K562 (cell line): ENCODE measurements around the gene RSU1. TPM values are rescaled to one million over a fixed set of nuclear protein-coding genes. Genes with fewer than 3 reads are reported as not detected.

Experiments used
- ATAC-seq: fragments of 200-7000 bp; cut with Tn5 transposase; 3 replicates; pipeline ENCODE4 v1.9.1; 2020; ENCODE audit warnings: moderate library complexity
- BruUV-seq: library from RNA; stranded (reverse); fragments of 400-500 nt; replicated peaks from 2 replicates; lab custom pipeline; 2021; lab: Mats Ljungman, UMichigan
- CTCF ChIA-PET: fragments of 300-600 bp; formaldehyde crosslinking; extraction: SDS; loops from one replicate; lab custom pipeline; 2021; ENCODE audit warnings: low intra/inter-chr PET ratio; lab: Yijun Ruan, JAX
- POLR2A ChIA-PET: fragments of 300-600, 350-650 bp; sonication (Branson Sonifier 250); formaldehyde crosslinking; extraction: SDS; loops from one replicate; lab custom pipeline; 2021; ENCODE audit warnings: antibody characterized with exemption, inconsistent platforms; lab: Yijun Ruan, JAX
- DNase-seq, 4 experiments: peaks; one replicate each; pipeline versions ENCODE4 v3.0.0 to v3.0.0-alpha.2; 2011 to 2018; ENCODE audit warnings: low spot score in 3 of 4, mixed read lengths in 3 of 4; ENCODE audit errors: extremely low read depth in 1 of 4
- FAIRE-seq: peaks from 2 replicates; lab custom pipeline; 2011; peaks lifted over from hg19 to GRCh38; lab: Jason Lieb, UNC
- H2AFZ ChIP-seq: 2 replicates; pipeline ENCODE4 v1.6.0; 2011; ENCODE audit warnings: low read depth, low read length, control low read depth, inconsistent platforms
- H3K27ac ChIP-seq: fragments of 200-600 bp; 3 replicates; pipeline ENCODE4 v1.8.0; 2011; ENCODE audit warnings: low read depth, mild to moderate bottlenecking, control low read depth, inconsistent platforms, low read length, moderate library complexity, mixed read lengths; ENCODE audit errors: extremely low read depth
- H3K27me3 ChIP-seq, 2 experiments: fragments of 300-600 bp in 1 of 2; 2 replicates in 1 of 2; 3 replicates in 1 of 2; pipeline versions ENCODE4 v1.6.0 to v1.8.0; 2011; ENCODE audit warnings: inconsistent platforms in 2 of 2, low read length in 2 of 2, mild to moderate bottlenecking in 1 of 2, mixed read lengths in 1 of 2, moderate library complexity in 1 of 2; ENCODE audit not compliant: control insufficient read depth in 2 of 2, insufficient read depth in 2 of 2
- H3K36me3 ChIP-seq: fragments of 300-600 bp; 3 replicates; pipeline ENCODE4 v1.8.0; 2011; ENCODE audit warnings: mild to moderate bottlenecking, low read length, inconsistent platforms; ENCODE audit not compliant: control insufficient read depth, insufficient read depth
- H3K4me1 ChIP-seq, 2 experiments: fragments of 200-600 bp in 1 of 2; replicated peaks in 1 of 2; 2 replicates in 1 of 2; 3 replicates in 1 of 2; pipeline versions ENCODE4 v1.5.1 to v1.8.0; 2011; ENCODE audit warnings: inconsistent platforms in 2 of 2, low read length in 2 of 2, mild to moderate bottlenecking in 1 of 2, mixed read lengths in 1 of 2, moderate library complexity in 1 of 2; ENCODE audit not compliant: control insufficient read depth in 2 of 2, insufficient read depth in 2 of 2
- H3K4me2 ChIP-seq: 2 replicates; pipeline ENCODE4 v1.6.1; 2011; ENCODE audit warnings: low read length, control low read depth, inconsistent platforms, mixed read lengths; ENCODE audit not compliant: insufficient read depth
- H3K4me3 ChIP-seq: fragments of 200-600 bp; sonication (generic), shearing (Covaris generic); 2 replicates; pipeline ENCODE4 v1.5.1; 2016; ENCODE audit warnings: control low read depth, inconsistent platforms
- H3K79me2 ChIP-seq: fragments of 200-600 bp; 3 replicates; pipeline ENCODE4 v1.8.0; 2011; ENCODE audit warnings: low read length, inconsistent platforms; ENCODE audit not compliant: control insufficient read depth, insufficient read depth
- H3K9ac ChIP-seq, 2 experiments: 2 replicates each; pipeline versions ENCODE4 v1.6.0 to v1.6.1; 2011; ENCODE audit warnings: low read depth in 2 of 2, low read length in 2 of 2, control low read depth in 1 of 2, inconsistent platforms in 1 of 2, mild to moderate bottlenecking in 1 of 2, mixed read lengths in 1 of 2; ENCODE audit not compliant: insufficient read depth in 1 of 2
- H3K9me1 ChIP-seq: one replicate; pipeline ENCODE4 v1.6.0; 2011; ENCODE audit warnings: inconsistent platforms, mild to moderate bottlenecking, low read length, moderate library complexity; ENCODE audit not compliant: control insufficient read depth, insufficient read depth
- H3K9me3 ChIP-seq: replicated peaks from 2 replicates; pipeline ENCODE4 v1.5.1; 2011; ENCODE audit warnings: low read depth, low read length, inconsistent platforms; ENCODE audit not compliant: control insufficient read depth, insufficient read depth
- H4K20me1 ChIP-seq: replicated peaks from 2 replicates; pipeline ENCODE4 v1.6.1; 2011; ENCODE audit warnings: low read length, inconsistent platforms, mixed read lengths; ENCODE audit not compliant: control insufficient read depth, insufficient read depth
- ARID1B ChIP-seq: fragments of 450-650 bp; IDR thresholded peaks from 2 replicates; pipeline ENCODE4 v1.6.1; 2016; ENCODE audit warnings: antibody characterized with exemption, mild to moderate bottlenecking, inconsistent platforms
- EGR1 ChIP-seq: fragments of 450-650 bp; conservative IDR thresholded peaks from 2 replicates; pipeline ENCODE4 v1.6.1; 2017; ENCODE audit warnings: mild to moderate bottlenecking
- ETV5 ChIP-seq: sonication (generic); formaldehyde crosslinking; IDR thresholded peaks from 2 replicates; pipeline ENCODE4 v1.4.0; 2020; ENCODE audit warnings: low read depth, mild to moderate bottlenecking, missing genetic modification reagents
- HDAC6 ChIP-seq: IDR thresholded peaks from 2 replicates; pipeline ENCODE4 v1.6.1; 2012; ENCODE audit warnings: low read depth, mild to moderate bottlenecking, control low read depth, inconsistent platforms, low read length, moderate library complexity
- PHB ChIP-seq: fragments of 250-450 bp; sonication (Bioruptor Pico); IDR thresholded peaks from 2 replicates; pipeline ENCODE4 v1.5.0; 2021
- RCOR1 ChIP-seq, 2 experiments: IDR thresholded peaks; 2 replicates each; pipeline ENCODE4 v1.6.1; 2012; ENCODE audit warnings: low read depth in 2 of 2, low read length in 2 of 2, borderline replicate concordance in 1 of 2, improper control_type of control experiment in 1 of 2
- ZFP1 ChIP-seq: fragments of 450-650 bp; formaldehyde crosslinking; IDR thresholded peaks from 2 replicates; pipeline ENCODE4 v1.4.0; 2020; ENCODE audit warnings: mild to moderate bottlenecking, mixed read lengths
- WGBS: fragments of 100-300 bp; shearing (Covaris generic); methylation state at CpG from one replicate; pipeline ENCODE4 v1.1.6; 2016; ENCODE audit warnings: low coverage, mixed read lengths; ENCODE audit not compliant: insufficient coverage; ENCODE audit errors: missing lambda C conversion rate; 5-methylcytosine and 5-hydroxymethylcytosine counted together
- in situ Hi-C: fragments of 300-500 bp; cut with MboI; formaldehyde crosslinking; loops from 4 replicates; pipeline ENCODE4 v1.15.0; 2018; ENCODE audit warnings: inconsistent platforms, mixed read lengths
- intact Hi-C: fragments of 100-400 bp; cut with micrococcal nuclease; formaldehyde crosslinking; loops from 2 replicates; pipeline ENCODE4 v1.14.2; 2022
- polyA plus RNA-seq, 8 experiments: library from polyadenylated mRNA; depleted of rRNA in 4 of 8; stranded (reverse) in 5 of 8; unstranded in 3 of 8; fragments of >200 nt; fragmentation: Nextera tagmentation in 2 of 8; fragmentation: Illumina TruSeq in 1 of 8; extraction: Ambion mirVana in 2 of 8; extraction: Trizol in 1 of 8; gene quantifications; 2 replicates each; pipeline versions ENCODE4 v1.2.1 to v1.2.3, GENCODE V29; 2011 to 2014; ENCODE audit warnings: inconsistent platforms in 1 of 8, missing spikeins in 1 of 8
- total RNA-seq, 7 experiments: library from RNA; depleted of rRNA in 6 of 7; stranded (reverse); fragments of >200 nt in 6 of 7; fragmentation: Illumina TruSeq in 2 of 7; extraction: Trizol in 2 of 7; gene quantifications; 2 replicates each; pipeline versions ENCODE4 v1.2.1 to v1.2.3, GENCODE V29; 2011 to 2021; ENCODE audit warnings: low replicate concordance in 1 of 7
- TF ChIP-seq, protein P1 (sequence below): fragments of 450-650 bp; conservative IDR thresholded peaks from 2 replicates; pipeline ENCODE4 v1.6.1; 2016; ENCODE audit warnings: missing genetic modification characterization, low read depth, mild to moderate bottlenecking, missing compliant biosample characterization, moderate library complexity
- TF ChIP-seq, protein P2 (sequence below): sonication (generic); formaldehyde crosslinking; IDR thresholded peaks from 2 replicates; pipeline ENCODE4 v1.8.0; 2023; ENCODE audit warnings: mild to moderate bottlenecking, missing genetic modification reagents
- TF ChIP-seq, protein P3 (sequence below): fragments of 450-650 bp; formaldehyde crosslinking; IDR thresholded peaks from 2 replicates; pipeline ENCODE4 v1.4.0; 2022; ENCODE audit warnings: missing genetic modification characterization
- TF ChIP-seq, protein P4 (sequence below): fragments of 450-650 bp; formaldehyde crosslinking; IDR thresholded peaks from 2 replicates; pipeline ENCODE4 v1.4.0; 2022; ENCODE audit warnings: missing genetic modification characterization
- TF ChIP-seq, protein P5 (sequence below): IDR thresholded peaks from 2 replicates; pipeline ENCODE4 v1.6.1; 2016; ENCODE audit warnings: missing genetic modification characterization, missing compliant biosample characterization

RSU1 gene
- total and polyA plus RNA-seq, 9 of the 15 experiments (the other 6 are each of a cell fraction or from before 2014, with no cell fraction given) = 18.8 to 67.3 (median 31.5) TPM

DNA sequence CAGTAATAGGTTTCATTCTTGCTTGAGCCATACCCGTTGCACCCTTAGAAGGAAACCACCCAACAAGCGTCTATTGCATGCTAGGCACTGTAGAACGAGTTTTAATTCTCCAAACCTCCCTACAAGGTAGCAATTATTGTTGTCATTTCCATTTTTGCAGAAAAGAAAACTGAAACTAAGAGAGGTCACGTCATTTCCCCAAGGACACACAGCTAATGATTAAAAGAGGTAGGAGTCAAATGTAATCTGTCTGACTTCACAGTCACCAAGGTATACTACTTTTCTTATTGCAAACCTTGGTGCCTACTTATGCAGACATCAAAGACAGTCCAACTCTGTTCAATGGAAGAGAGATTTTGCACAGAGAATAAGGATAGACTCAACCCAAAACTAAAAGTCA, 246.5 kb downstream of the RSU1 start (continued):
- TF ChIP-seq, protein P1, sequence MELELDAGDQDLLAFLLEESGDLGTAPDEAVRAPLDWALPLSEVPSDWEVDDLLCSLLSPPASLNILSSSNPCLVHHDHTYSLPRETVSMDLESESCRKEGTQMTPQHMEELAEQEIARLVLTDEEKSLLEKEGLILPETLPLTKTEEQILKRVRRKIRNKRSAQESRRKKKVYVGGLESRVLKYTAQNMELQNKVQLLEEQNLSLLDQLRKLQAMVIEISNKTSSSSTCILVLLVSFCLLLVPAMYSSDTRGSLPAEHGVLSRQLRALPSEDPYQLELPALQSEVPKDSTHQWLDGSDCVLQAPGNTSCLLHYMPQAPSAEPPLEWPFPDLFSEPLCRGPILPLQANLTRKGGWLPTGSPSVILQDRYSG (tag) = no peak

DNA sequence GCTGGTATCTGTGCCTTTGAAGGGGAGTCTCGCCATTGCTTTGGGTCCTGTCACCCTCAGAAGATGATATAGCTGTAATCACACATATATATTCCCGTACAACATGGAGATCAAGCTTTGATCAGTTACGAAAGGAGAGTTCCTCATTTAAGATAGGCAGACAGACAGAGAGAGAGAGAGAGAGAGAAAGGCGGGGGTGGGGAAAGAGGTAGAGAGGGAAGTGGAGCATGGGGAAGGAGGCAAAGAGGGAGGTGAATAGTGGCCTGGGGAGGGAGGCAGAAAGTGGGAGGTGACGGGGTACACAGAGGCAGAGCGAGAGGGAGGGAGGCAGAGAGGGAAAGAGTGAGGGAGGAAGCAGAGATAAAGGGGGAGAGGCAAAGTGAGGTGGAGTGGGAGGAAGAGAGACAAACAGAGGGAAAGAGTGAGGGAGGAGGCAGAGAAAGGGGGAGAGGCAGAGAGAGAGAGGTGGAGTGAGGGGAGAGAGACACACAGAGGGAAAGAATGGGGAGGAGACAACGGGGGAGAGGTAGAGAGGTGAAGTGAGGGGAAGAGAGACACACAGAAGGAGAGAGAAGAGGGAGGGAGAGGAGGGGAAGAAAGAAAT, 250.9 kb downstream of the RSU1 start:
- intact Hi-C loops = no loop called here
- in situ Hi-C loops = no loop called here
- ATAC-seq = no peak; the same call in 2 of the 3 replicates
- Histone ChIP-seq H3K27ac (no peak overlapping the region), H3K9me3 (no peaks in the 10 kb centered on the region), H3K9me1 (no peaks in the 10 kb centered on the region), H3K4me2 (no peak overlapping the region), H3K4me3 (no peak overlapping the region), H3K79me2 (no peaks in the 10 kb centered on the region), H3K36me3 (no peaks in the 10 kb centered on the region), H3K4me1 (no peaks in the 10 kb centered on the region), H4K20me1 (no peaks in the 10 kb centered on the region), H3K27me3 (peaks cover 0 to 3% of the 10 kb centered on the region in 2 experiments; a peak in 2 of 5 replicates), H2AFZ (no peak overlapping the region), H3K9ac (no peak overlapping the region)
- BruUV-seq = no TSS peak
- FAIRE-seq = no peak
- 0% methylated on average over 3 of the region's 7 CpGs for WGBS
- DNase-seq = peak in 1 of 4 experiments; percentile 10
- CTCF ChIA-PET = no interaction called here
- POLR2A ChIA-PET = interaction anchor here (0.7 kb wide), 1 partner anchor 68 kb away, joined by 3 read pairs; no protein-coding TSS in a partner anchor
- TF ChIP-seq PHB (no peak), ETV5 (CRISPR knock-in tag) (no peak), RCOR1 (IDR thresholded peaks at IDR 0.05; ENCODE audit: borderline replicate concordance in 1 of 2, low read depth in 2 of 2, low read length in 2 of 2) (no peak), ARID1B (peak; percentile 20; the same call in 1 of the 2 replicates), HDAC6 (no peak), EGR1 (peak; percentile 65), ZFP1 (no peak)
- TF ChIP-seq, protein P2, sequence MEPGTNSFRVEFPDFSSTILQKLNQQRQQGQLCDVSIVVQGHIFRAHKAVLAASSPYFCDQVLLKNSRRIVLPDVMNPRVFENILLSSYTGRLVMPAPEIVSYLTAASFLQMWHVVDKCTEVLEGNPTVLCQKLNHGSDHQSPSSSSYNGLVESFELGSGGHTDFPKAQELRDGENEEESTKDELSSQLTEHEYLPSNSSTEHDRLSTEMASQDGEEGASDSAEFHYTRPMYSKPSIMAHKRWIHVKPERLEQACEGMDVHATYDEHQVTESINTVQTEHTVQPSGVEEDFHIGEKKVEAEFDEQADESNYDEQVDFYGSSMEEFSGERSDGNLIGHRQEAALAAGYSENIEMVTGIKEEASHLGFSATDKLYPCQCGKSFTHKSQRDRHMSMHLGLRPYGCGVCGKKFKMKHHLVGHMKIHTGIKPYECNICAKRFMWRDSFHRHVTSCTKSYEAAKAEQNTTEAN (CRISPR knock-in tag) = no peak
- TF ChIP-seq, protein P3, sequence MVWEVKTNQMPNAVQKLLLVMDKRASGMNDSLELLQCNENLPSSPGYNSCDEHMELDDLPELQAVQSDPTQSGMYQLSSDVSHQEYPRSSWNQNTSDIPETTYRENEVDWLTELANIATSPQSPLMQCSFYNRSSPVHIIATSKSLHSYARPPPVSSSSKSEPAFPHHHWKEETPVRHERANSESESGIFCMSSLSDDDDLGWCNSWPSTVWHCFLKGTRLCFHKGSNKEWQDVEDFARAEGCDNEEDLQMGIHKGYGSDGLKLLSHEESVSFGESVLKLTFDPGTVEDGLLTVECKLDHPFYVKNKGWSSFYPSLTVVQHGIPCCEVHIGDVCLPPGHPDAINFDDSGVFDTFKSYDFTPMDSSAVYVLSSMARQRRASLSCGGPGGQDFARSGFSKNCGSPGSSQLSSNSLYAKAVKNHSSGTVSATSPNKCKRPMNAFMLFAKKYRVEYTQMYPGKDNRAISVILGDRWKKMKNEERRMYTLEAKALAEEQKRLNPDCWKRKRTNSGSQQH (CRISPR knock-in tag) = peak; percentile 75; the same call in 1 of the 2 replicates
- TF ChIP-seq, protein P4, sequence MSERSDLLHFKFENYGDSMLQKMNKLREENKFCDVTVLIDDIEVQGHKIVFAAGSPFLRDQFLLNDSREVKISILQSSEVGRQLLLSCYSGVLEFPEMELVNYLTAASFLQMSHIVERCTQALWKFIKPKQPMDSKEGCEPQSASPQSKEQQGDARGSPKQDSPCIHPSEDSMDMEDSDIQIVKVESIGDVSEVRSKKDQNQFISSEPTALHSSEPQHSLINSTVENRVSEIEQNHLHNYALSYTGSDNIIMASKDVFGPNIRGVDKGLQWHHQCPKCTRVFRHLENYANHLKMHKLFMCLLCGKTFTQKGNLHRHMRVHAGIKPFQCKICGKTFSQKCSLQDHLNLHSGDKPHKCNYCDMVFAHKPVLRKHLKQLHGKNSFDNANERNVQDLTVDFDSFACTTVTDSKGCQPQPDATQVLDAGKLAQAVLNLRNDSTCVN = 0 out of 2 replicates have a peak, but pooled peaks have one; percentile 76
- TF ChIP-seq, protein P5, sequence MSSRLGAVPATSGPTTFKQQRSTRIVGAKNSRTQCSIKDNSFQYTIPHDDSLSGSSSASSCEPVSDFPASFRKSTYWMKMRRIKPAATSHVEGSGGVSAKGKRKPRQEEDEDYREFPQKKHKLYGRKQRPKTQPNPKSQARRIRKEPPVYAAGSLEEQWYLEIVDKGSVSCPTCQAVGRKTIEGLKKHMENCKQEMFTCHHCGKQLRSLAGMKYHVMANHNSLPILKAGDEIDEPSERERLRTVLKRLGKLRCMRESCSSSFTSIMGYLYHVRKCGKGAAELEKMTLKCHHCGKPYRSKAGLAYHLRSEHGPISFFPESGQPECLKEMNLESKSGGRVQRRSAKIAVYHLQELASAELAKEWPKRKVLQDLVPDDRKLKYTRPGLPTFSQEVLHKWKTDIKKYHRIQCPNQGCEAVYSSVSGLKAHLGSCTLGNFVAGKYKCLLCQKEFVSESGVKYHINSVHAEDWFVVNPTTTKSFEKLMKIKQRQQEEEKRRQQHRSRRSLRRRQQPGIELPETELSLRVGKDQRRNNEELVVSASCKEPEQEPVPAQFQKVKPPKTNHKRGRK (tag) = peak; percentile 57
